NCI-H146 treated with DMSO at 0.1 percent for 48 hours (cell line): ENCODE measurements around the gene CYTH1.
"Not testable (repeated sequence)": the region's sequence is repeated elsewhere in the genome, so short reads cannot be mapped to it uniquely, and the experiment has no call there.

Source experiments
- DNase-seq: peaks from one replicate; lab custom pipeline; 2025; ENCODE audit not compliant: unreplicated experiment; lab: John Stamatoyannopoulos, UW

The CYTH1 gene

DNA sequence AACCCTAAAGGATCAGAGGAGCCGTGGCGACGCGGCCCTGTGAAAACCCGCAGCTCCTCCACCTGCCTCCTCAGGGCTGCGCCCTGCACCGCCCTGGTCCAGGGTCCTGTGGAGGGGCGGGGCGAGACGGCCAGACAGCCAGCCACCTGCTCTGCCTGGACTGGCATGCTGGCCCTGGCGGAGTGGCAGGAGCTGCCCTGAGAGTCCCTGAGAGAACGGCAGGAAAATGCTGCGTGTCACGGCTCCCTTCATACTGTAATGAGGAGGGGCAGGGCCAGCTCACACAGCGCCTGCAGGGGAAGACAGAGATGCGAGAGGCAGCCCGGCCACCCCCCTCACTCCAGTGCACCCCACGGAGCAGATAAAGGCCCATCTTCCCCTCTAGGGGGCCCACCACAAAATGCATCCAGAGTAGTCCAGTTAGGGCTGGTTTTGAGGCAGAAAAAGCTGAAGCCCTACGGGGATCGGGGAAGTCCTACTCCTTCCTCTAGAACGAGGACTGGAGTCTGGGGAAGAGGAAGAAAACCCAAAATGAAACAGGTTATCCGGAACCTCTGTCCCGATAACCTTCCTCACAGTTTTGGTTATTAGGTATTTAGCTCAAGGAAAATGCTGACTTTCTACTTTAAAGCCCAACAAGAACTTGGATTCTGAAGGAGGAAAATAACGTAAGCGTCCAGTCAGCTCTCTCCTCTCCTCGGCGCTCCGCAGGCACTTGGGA is 107.3 kb downstream of the CYTH1 start:
- no peak for DNase-seq

DNA sequence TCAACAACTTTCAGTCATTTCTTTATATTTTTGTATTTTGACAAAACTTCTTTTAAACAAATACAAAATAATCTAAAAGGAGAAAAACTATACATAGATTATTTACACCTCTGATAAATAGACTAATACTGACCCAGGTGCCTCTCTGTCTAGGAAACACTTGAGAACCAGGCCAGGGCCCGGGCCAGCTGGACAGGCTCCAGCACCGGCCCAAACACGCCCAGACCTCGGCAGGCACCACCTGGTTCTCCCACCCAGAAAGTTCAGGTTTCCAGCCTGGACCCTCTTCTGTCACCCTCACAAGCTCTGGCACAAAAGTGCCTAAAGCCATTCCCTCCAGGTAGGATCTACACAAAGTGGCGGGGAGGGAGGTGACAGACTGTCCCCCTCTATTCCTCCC is 107.9 kb downstream of the CYTH1 start:
- no peak for DNase-seq

DNA sequence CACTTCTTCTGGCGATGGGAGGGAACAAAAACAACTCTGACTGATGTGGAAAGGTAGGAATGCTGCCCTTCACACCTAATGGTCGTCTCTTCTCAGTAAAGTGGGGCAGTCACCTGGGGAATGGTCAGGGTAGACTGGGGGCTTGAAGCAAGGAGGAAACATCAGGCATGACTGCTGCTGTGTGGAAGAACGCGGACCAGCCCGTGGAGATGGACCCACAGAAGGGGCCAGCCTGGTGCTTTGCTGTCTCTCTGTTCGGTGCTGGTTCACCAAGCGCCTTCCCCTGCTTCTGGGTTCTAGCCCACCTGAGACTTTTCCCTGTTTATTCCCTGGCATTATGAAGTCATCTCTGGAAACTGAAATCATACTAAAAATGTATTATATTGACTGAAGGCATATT is 108.7 kb downstream of the CYTH1 start:
- DNase-seq = no peak

DNA sequence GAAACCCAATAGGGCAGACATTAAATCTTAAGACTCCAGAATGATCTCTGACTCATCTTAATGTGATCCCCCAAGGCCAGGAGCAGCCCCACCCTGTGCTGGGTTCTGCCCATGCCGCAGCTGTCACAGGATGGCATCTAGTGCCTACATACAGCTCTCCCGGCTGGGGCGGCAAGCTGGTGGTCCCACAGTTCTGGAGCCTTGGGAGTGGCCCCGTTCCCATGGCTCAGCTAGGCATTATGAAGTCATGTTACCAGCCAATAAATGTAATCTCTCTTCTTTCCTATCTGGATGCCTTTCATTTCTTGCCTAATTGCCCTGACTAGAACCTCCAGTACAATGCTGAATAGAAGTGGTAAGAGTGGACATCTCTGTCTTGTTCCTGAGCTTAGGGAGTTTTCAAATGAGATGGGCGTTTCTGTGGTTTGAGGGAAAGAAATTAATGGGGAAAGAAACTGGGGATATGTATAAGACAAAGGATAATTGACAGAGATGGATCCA is 109.2 kb downstream of the CYTH1 start:
- DNase-seq = no peak

DNA sequence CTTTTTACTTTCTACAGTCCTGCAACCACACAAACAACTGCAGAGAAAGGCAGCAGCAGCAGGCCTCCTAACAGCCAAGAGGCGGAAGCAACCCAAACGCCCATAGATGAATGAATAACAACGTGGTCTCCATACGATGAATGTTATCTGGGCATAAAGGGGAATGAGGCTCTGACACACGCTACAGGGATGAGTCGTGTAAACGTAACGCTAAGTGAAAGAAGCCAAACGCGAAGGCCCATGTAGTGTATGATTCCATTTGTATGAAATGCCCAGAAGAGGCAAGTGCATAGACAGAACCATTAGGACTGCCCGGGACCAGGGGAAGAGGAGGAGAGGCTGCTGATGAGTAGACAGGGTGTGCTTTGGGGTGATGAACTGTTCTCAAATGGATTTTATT is 110.1 kb downstream of the CYTH1 start:
- no peak for DNase-seq

DNA sequence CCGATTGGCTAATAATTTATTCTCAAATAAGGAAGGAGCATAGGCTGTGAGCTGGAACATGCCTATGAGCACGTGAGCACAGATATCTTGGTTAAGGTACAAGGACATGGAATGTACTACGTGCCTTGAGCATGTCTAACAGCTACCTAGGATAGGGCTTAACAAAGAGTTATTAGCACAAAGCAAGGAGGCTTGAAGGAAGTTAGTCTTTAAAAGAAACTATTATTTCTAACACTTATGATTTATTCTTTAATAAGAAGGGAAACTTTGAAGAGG is 110.4 kb downstream of the CYTH1 start:
- DNase-seq = not testable (repeated sequence)

DNA sequence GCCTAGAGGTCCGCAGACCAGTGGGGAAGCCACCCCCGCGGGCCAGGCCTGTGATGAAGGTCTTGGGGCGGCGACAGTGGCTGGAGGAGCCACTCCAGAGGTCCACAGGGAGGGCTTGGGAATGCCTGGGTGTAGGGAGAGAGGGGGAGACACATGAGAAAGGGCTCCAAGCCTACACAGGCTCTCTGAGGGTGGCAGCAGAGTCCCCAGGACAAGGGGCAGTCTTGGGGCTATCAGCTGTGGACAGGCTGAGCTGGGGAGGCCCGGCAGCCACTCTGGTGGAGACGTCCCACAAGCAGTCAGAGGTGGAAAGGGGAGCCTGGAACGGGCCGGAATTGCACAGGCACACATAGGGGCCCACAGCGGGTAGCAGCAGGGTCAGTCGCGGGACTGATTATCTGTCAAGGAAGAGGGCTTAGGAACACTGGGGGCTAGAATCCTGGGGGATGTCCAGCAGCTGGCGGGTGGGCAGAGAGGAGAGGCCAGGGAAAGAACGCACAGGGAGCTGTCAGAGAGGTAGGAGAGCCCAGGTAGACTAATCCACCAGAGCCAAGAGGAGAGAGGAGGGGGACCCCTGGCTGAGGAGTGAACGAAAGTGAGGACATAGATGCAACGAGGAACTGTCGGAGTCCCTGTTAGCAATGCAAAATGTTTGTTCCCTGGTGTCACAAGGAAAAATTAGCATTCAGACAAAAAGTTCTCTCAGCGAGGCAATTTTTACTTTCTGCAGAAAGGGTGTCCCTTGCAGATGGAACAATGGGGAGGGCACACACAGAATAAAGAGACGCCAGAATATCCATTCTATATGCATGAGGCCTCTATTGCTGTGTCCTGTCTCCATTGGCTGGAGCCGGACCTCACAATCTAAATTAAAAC is 111.0 kb downstream of the CYTH1 start:
- no peak for DNase-seq

DNA sequence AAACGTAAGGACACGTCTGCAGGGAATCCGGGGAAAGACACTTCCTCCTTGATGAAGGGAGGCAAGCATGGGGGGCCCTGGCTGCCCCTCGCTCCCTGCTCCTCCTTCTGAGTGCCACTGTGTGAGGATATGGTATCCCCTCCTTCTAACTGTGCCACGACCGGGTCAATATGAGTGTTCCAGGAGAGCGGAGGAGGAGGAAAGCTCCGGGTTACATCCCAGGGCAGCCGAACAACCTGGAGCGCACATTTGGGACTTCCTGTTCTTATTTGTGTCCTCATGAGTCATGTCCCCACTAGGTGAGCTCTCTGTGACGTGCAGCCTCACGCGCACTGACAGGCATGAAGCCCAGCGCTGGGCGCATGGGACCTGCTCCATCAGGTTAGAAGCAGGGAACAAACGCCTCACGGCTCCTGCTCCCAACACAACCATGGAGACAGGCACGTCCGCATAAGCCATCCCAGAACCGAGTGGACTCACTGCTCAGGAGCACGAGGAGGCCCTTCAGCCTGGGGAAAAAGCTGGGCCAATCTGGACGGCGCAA is 112.0 kb downstream of the CYTH1 start:
- DNase-seq = no peak

DNA sequence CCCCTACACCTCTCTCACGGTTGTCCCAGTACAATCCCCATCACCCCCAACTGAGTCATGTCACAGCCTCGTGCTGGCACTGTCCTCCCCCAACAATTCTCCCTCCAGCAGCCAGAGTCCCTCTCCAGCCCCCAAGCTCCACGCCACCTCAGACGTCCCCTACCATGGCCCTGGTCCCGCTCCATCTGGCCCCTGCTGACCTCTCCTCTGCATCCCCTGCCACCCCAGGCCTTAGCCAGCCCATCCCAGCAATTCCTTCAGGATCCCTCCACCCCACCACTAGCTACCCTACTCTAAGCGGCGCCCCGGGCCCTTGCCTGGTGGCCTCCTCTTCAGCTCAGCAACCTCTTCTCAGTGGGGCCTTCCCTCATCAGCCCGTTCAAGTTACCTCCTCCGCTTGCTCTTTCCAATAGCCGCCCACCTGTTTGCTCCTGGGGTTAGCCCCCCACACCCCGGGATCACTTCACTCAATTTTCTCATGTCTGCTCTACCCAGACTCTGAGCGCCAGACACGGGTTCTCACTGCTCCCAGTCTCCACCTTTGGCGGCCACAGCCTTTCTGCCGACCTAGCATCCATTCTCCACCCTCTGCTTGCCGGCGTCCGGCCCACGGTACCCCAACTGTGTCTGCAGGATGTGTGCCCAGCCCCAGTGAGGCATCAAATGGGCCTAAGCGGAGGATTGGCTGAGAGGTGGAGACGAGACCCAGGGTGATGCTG is 112.7 kb downstream of the CYTH1 start:
- no peak for DNase-seq

DNA sequence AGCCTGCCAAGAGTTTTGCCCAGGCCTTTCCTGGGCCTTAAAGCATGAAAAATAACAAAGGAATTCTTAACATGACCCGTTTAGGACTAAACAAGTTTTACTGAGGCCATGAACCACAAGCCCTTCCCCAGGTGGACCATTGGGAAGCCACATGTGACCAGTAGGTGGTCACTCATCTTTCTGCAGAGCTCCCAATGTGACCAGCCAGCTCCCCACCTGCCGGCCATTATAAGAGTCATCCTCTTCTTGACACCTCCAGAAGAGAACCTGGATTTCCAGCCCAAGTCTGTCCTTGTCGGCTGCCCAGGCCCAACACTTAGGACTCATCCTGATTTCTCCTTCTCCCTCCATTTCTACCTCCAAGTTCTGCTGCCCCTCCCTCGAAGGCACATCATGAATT is 113.2 kb downstream of the CYTH1 start:
- DNase-seq = no peak

DNA sequence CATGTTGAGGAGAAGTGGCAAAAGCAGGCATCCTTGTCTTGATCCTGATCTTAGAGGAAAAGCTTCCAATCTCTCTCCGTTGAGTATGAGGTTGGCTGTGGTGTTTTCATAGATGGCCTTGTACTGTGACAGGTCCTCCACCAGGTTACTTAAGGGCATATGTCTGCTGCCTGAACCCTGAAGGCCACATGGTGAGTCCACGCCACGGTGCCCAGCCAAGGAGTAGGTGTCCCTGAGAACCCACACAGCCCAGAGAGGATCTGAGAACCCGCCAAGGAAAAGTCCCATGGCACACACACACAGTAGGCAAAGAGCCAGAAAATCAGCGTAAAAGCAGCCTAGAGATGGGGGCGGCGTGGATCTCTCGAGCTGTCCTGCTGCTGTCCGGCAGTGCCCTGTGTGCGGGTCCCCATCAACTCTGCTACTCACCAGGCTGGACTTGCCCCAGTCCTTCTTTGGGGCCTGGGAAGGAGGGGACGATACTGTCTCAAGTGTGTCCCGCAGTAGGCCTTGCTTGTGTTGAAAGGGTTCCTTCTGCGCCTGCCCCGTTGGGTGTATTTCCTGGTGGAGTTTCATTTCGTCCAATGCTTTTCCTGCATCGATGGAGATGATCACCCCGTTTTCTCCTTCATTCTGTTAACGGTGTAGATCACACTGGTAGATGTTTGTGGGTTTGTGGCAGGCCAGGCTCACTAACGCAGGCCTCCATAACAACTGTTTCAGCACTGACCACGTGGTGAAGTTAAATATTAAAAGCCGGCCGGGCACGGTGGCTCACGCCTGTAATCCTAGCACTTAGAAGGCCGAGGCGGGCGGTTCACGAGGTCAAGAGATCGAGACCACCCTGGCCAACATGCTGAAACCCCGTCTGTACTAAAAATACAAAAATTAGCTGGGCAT is 114.1 kb downstream of the CYTH1 start:
- DNase-seq = no peak

DNA sequence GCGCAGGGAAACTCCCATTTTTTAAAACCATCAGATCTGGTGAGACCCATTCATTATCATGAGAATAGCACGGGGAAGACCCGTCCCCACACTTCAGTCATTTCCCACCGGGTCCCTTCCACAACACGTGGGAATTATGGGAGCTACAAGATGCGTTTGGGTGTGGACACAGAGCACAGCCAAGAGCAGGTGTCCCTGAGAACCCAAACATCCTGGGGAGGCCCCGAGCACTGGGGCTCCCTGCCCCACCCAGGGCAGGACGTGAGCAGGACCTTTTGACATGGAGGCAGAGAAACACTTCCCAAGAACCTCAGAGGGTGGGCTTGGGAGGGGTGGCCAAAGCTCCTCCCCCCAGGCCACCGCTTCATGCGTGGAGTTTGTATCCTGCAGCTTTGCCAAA is 115.0 kb downstream of the CYTH1 start:
- DNase-seq = no peak

DNA sequence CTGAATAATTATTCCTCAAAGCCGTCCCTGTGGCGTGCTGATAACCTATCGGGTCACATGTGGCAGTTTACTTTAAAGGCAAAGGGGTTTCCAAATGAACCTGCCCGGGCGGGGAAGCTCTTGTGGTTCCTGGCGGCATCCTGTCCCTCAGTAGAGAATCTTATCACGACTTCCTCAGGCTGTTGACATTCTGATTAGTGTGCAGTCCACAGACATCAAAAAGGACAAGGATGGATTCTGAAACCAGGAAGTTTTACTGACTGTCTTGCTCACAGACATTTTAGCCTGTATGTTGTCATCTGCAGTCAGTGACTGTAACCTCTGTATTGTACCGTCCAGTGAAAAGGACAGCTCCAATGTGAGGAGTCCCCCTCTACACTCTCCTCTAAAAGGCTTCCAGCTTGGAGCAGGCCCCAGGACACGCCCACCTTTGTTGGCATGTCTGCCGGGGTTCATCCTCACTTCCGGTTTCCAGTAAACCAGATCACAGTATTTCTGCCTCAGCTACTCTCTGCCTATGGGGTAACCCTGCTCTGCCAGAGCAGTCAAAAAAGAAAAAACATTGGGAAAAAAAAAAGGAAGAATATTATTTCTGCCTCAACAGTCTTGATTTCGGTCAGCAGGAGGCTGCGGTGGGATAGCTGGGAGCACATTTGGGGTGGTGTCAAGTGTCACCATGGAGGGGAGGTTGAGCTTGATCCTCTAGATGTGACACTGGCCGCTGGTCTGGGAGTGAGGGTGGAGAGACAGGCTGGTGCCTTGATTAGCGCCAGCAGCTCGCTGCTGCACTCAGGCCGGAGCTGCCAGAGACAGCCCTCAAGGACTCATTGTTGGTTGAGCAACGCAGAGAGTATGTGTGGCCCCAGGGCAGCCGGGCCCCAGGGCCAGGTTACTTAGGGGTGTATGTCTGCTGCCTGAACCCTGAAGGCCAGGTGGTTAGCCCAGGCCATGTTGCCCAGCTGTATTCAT is 115.8 kb downstream of the CYTH1 start:
- DNase-seq = no peak

DNA sequence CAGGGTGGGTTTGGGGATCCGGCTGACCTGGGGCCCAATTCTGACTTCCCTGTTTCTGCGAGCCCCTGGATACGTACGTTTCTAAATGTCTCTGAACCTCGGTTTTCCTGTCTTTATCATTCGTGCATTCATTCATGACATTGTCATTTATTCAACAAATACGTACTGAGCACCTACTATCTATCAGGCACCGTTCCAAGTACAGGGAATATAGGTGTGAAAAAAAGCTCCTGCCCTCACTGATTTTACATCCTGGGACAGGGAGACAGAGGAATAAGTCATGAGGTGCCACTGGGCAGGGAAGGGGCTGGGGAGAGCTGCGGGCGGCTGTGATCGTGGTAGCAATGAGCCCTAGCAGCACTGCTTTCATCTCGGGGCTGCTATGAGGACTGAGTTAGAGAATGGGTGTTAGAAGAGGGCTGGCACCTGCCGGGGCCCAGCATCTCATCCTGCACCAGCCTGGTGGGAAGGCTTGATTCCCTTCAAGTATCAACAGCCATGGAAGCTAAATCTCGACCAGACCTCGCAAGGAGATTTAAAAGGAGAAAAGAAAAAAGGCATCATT is 116.6 kb downstream of the CYTH1 start:
- DNase-seq = no peak

DNA sequence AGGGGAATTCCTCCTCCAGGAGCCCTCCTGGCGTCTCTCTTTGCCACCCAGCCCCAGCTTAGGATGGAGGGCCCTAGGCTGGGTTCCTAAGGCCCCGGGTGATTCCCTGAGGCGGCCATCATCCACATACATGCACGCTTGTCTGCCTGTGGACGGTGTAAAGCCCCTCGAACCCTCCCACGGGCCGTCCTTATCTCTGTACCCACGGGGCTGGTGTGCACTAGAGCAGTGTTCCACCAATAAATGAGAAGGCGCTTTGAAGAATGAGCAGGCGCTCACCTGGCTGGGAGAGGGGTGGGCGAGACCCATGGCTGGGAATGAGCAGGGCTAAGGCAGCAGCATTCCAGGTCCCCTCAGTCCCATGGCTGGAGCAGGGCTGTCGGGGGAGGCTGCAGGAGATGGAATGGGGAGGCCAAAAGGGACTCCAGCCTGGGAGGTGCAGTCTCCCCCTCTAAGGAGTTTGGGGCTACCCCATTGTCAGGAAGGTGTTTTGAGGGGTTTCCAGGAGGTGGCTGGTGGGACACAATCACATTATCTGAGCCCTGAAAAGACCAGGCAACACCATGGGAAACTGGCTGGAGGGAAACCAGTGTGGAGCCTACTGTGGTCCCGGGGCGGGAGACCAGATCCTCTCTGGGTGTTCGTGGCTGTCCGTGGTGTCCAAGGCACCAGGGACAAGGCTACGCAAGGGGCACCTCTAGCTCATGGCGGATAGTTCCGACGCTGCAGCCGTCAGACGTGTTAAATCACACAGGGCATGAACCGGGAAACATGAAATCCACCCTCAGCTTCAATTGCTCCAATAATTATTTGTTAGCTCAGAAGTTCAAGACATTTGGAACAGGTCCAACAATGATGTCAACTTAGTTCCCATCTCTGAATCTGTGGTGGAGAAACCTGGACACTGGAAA is 117.3 kb downstream of the CYTH1 start:
- DNase-seq = peak; percentile 33

DNA sequence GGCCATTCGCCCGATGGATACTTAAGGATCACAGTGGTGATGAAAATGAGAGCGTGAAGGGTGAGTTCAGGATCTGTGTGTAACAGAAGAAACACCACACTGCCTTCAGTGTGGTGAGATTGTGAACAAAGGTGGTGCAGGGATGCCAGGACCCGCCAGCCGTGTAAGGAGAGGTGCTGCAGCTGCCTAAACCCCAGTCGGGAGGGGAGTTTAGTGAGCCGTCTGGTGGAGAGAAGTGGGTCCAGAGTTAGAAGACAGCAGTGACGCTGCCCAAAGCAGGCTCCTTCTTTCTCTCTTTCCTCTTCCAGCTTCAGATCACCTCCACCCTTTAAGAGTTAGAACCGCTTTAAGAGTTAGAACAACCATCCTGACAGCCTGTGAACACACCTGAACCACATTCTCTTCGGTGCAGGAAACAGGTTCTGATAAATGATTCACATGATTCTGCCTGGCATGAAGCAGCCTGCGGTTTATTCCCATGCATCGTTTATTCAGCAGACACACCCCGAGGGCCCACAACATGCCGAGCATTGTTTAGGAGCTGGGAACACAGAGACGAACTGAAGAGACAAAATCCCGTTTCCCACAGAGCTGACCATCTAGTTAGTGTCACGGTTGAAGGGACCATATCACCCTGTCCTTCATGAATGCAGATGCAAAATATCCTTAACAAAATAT is 120.8 kb downstream of the CYTH1 start:
- no peak for DNase-seq

DNA sequence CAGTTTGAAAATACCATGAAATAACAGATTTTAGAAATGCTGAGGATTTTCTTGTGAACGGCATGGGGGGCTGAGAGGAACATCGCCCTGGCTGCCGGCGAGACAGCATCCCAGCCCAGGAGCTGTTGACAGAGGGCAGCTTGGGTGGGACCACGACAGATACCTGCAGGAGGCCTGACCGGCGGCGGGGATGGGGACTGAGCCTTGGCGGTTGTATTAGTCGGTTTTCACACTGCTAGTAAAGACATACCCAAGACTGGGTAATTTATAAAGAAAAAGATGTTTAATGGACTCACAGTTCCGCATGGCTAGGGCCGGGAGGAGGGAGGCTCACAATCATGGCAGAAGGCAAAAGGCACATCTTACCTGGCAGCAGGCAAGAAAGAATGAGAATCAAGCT is 122.5 kb downstream of the CYTH1 start:
- DNase-seq = no peak
